Right lobe of liver (tissue), 6 donors: ENCODE data around the gene PRIM2. TPM values are rescaled to one million over a fixed set of nuclear protein-coding genes. Genes with fewer than 3 reads are reported as not detected.
A peak's percentile ranks its signal among the peaks of the same experiment; 100 is the strongest.
"Not testable (repeated sequence)": the region's sequence is repeated elsewhere in the genome, so short reads cannot be mapped to it uniquely, and the experiment has no call there.

ENCODE experiments used
- ATAC-seq, 4 donors: fragments of 200-7000 bp; cut with Tn5 transposase; one replicate each; pipeline ENCODE4 v1.9.1; 2020; ENCODE audit warnings: mild to moderate bottlenecking in 4 of 4, moderate library complexity in 4 of 4
- DNase-seq, 3 donors: peaks; one replicate each; pipeline ENCODE4 v3.0.0-alpha.2; 2020
- H3K27ac ChIP-seq, 3 donors: fragments of 200-600 bp; one replicate each; pipeline ENCODE4 v1.8.0; 2022
- H3K27me3 ChIP-seq, 2 donors: fragments of 200-600 bp; one replicate each; pipeline ENCODE4 v1.8.0; 2022
- H3K36me3 ChIP-seq, 4 donors: fragments of 200-600 bp; sonication (generic) in 1 of 4; one replicate each; pipeline versions ENCODE4 v1.5.1 to v1.8.0; 2017 to 2022; ENCODE audit warnings: control low read depth in 1 of 4
- H3K4me1 ChIP-seq, 4 donors: fragments of 200-600 bp; sonication (generic) in 1 of 4; one replicate each; pipeline versions ENCODE4 v1.5.1 to v1.8.0; 2017 to 2022; ENCODE audit warnings: control low read depth in 1 of 4
- H3K4me3 ChIP-seq, 3 donors: fragments of 200-600 bp; one replicate each; pipeline ENCODE4 v1.8.0; 2022
- H3K9me3 ChIP-seq, 4 donors: fragments of 200-600 bp; sonication (generic) in 1 of 4; one replicate each; pipeline versions ENCODE4 v1.5.1 to v1.8.0; 2017 to 2022; ENCODE audit warnings: control low read depth in 1 of 4
- CTCF ChIP-seq, 4 donors: fragments of 200-600 bp in 3 of 4; fragments of 450-650 bp in 1 of 4; IDR thresholded peaks; one replicate each; pipeline versions ENCODE4 v1.5.1 to v1.8.0; 2016 to 2022; ENCODE audit warnings: antibody characterized with exemption in 4 of 4, mild to moderate bottlenecking in 2 of 4
- WGBS: methylation state at CpG from one replicate; pipeline ENCODE4 v1.1.6; 2018; ENCODE audit warnings: low coverage, low lambda C conversion rate; ENCODE audit not compliant: insufficient coverage; ENCODE audit errors: missing lambda C conversion rate; 5-methylcytosine and 5-hydroxymethylcytosine counted together
- intact Hi-C, 2 donors: fragments of 100-400 bp; cut with DNase I; formaldehyde crosslinking; loops; one replicate each; pipeline versions ENCODE4 v1.11.2 to v1.14.1; 2022
- total RNA-seq, 6 experiments: library from RNA; depleted of rRNA in 2 of 6; stranded (reverse); fragments of >200 nt in 2 of 6; fragmentation: NEBNext Ultra II Directional in 3 of 6; extraction: Animal tissue kit (Norgen Biotek cat#: 25700) in 3 of 6; gene quantifications; one replicate each; pipeline versions ENCODE4 v1.1.0 to v1.2.4, GENCODE V29; 2016 to 2023
- donor health status: DM: no; HTN: yes; CAD: no.
- donor health status: DM: no; HTN: no; CAD: no.
- donor health status: DM: no; HTN: no; CAD: no.
- donor health status: DM: no; HTN: yes; CAD: no.
- donor health status: DM: no; HTN: yes; CAD: no.

Gene PRIM2
- total RNA-seq, 6 experiments from 2014 or later: 2.8 to 5.8 (median 3.7) TPM

- H3K4me3 ChIP-seq, ATAC-seq, intact Hi-C loops, DNase-seq, H3K36me3 ChIP-seq, H3K4me1 ChIP-seq, H3K27ac ChIP-seq, H3K27me3 ChIP-seq, H3K9me3 ChIP-seq: not testable (repeated sequence)
- no CpG with 5 or more reads among the region's 3 CpGs for WGBS
Observed at GRCh38 chr6:57515845-57516244, 198.4 kb downstream of the PRIM2 start.

DNA sequence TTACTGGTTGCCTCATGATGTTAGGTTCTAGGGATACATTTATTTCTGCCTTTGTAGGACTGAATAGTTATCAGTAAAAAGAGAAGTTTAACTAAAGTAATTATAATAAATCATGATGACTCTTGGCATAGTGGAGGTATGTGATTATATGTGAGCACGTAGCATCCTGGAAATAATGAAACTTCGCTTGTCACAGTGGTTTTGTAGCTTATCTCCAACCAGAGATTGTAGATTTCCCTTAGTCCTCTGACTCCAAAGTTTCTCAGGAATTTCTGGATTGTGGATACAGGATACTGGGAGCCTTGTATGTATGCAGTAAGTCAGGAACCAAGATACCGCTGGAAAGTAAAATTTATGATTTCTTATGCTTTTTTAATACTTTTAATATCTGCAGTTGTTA is 199.3 kb downstream of the PRIM2 start:
- H3K36me3 ChIP-seq, H3K9me3 ChIP-seq, ATAC-seq, H3K27me3 ChIP-seq, DNase-seq, H3K4me3 ChIP-seq, H3K27ac ChIP-seq, H3K4me1 ChIP-seq, intact Hi-C loops: not testable (repeated sequence)
- 89% methylated on average over 3 of the region's 3 CpGs for whole genome bisulfite sequencing

- H3K36me3 ChIP-seq, intact Hi-C loops: not testable (repeated sequence)
- WGBS: 84% methylated on average over 8 of the region's 12 CpGs
Observed at GRCh38 chr6:57519198-57519597, 201.8 kb downstream of the PRIM2 start.

DNA sequence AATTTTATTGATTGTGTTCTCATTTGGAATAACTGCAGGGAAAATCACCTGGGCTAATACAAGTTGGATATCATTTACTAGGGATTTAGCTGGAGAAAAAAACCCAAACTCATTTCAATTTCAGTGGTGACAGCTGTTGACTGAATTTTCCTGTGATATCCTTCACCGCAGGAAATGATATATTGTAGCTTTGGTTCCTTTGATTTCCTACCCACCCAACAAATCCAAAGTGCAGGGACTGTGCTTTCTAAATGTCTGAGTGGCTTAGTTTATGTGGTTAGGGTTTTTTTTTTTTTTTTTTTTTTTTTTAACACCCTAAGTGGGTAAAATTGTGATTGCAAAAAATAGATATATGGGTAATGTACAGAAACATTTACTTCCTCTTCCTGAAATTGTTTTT is 203.7 kb downstream of the PRIM2 start:
- H3K27me3 ChIP-seq, H3K4me3 ChIP-seq, DNase-seq, H3K4me1 ChIP-seq, H3K27ac ChIP-seq, ATAC-seq, H3K9me3 ChIP-seq, H3K36me3 ChIP-seq, intact Hi-C loops: not testable (repeated sequence)
- WGBS: 57% methylated on average over 1 of the region's 1 CpG

More at GRCh38 chr6:57519198-57519597, 201.8 kb downstream of the PRIM2 start:
- H3K27ac ChIP-seq, H3K9me3 ChIP-seq, DNase-seq, H3K4me1 ChIP-seq, ATAC-seq, H3K27me3 ChIP-seq, H3K4me3 ChIP-seq: not testable (repeated sequence)

GRCh38 chr6:57523221-57523620 is 205.8 kb downstream of the PRIM2 start:
- ATAC-seq: peak in 3 of 4 donors; percentile 44 to 88 (median 53)
- 68% methylated on average over 2 of the region's 2 CpGs for WGBS
- not testable (repeated sequence) for H3K27me3 ChIP-seq

GRCh38 chr6:57529755-57530154 is 212.3 kb downstream of the PRIM2 start:
- H3K27me3 ChIP-seq, intact Hi-C loops, ATAC-seq, H3K9me3 ChIP-seq, H3K27ac ChIP-seq, DNase-seq, H3K36me3 ChIP-seq, H3K4me1 ChIP-seq, H3K4me3 ChIP-seq: not testable (repeated sequence)
- no CpG with 5 or more reads among the region's 1 CpG for WGBS

More at GRCh38 chr6:57523221-57523620, 205.8 kb downstream of the PRIM2 start:
- H3K9me3 ChIP-seq, H3K4me1 ChIP-seq, DNase-seq, H3K36me3 ChIP-seq, H3K4me3 ChIP-seq, H3K27ac ChIP-seq, intact Hi-C loops: not testable (repeated sequence)

GRCh38 chr6:57532660-57533059 is 215.2 kb downstream of the PRIM2 start:
- ATAC-seq, H3K4me3 ChIP-seq, H3K9me3 ChIP-seq, DNase-seq, H3K27me3 ChIP-seq, H3K36me3 ChIP-seq, H3K4me1 ChIP-seq, H3K27ac ChIP-seq, intact Hi-C loops: not testable (repeated sequence)
- 96% methylated on average over 2 of the region's 2 CpGs for WGBS

GRCh38 chr6:57535121-57535520 is 217.7 kb downstream of the PRIM2 start:
- intact Hi-C loops, H3K27me3 ChIP-seq, DNase-seq, H3K36me3 ChIP-seq, H3K9me3 ChIP-seq, ATAC-seq, H3K4me1 ChIP-seq, H3K4me3 ChIP-seq, H3K27ac ChIP-seq: not testable (repeated sequence)
- WGBS: 100% methylated on average over 1 of the region's 2 CpGs

- H3K36me3 ChIP-seq, intact Hi-C loops, H3K4me3 ChIP-seq, H3K27me3 ChIP-seq, H3K9me3 ChIP-seq, H3K4me1 ChIP-seq, H3K27ac ChIP-seq, DNase-seq: not testable (repeated sequence)
- peak in 3 of 4 donors; percentile 42 to 45 (median 43) for TF ChIP-seq CTCF (IDR thresholded peaks at IDR 0.05)
- WGBS: 70% methylated on average over 1 of the region's 1 CpG
- peak; percentile 60 to 76 (median 66) for ATAC-seq
Observed at GRCh38 chr6:57535994-57536393, 218.6 kb downstream of the PRIM2 start.

- H3K9me3 ChIP-seq, DNase-seq, H3K27ac ChIP-seq, intact Hi-C loops, H3K4me1 ChIP-seq, H3K27me3 ChIP-seq, H3K36me3 ChIP-seq, H3K4me3 ChIP-seq, ATAC-seq: not testable (repeated sequence)
- 96% methylated on average over 2 of the region's 3 CpGs for WGBS
Observed at GRCh38 chr6:57537916-57538315, 220.5 kb downstream of the PRIM2 start.

DNA sequence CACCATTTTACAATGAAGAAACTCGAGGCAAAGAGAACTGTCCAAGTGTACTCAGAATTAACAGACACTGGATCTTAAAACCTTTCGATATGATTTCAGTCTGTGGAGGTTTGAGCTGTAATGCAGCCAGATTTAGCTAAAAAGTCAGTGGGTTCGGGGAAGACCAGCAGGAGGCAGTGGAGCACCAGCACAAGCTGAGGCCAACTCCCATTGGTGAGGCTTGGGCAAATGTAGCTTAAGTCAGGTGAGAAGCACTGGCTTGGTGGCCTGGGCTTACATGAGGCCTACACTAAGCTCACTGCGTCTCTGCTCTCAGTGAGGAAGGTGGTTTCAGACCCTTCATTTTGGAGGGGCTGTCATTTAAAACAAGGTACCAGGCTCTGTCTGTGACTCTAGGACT is 234.5 kb downstream of the PRIM2 start:
- H3K27me3 ChIP-seq, H3K4me1 ChIP-seq, H3K27ac ChIP-seq, DNase-seq, H3K4me3 ChIP-seq, H3K36me3 ChIP-seq, intact Hi-C loops, H3K9me3 ChIP-seq: not testable (repeated sequence)
- no CpG with 5 or more reads among the region's 4 CpGs for WGBS
- ATAC-seq: peak in 2 of 4 donors; percentile 51 to 65
